Keratinocyte (primary cell): ENCODE results near the gene MDGA2. TPM values are rescaled to one million over a fixed set of nuclear protein-coding genes. Genes with fewer than 3 reads are reported as not detected.
"Not testable (repeated sequence)": the region's sequence is repeated elsewhere in the genome, so short reads cannot be mapped to it uniquely, and the experiment has no call there.

ENCODE experiments used
- DNase-seq: peaks from one replicate; pipeline ENCODE4 v3.0.0-alpha.2; 2011; ENCODE audit warnings: low read depth, missing footprints, low spot score
- FAIRE-seq: peaks from 2 replicates; lab custom pipeline; 2011; peaks lifted over from hg19 to GRCh38; lab: Jason Lieb, UNC
- H2AFZ ChIP-seq: 2 replicates; pipeline ENCODE4 v1.6.0; 2012; ENCODE audit warnings: low read length, control low read depth, inconsistent platforms; ENCODE audit not compliant: control insufficient read depth
- H3K27ac ChIP-seq: 2 replicates; pipeline ENCODE4 v1.5.1; 2011; ENCODE audit warnings: low read length; ENCODE audit not compliant: control insufficient read depth, insufficient read depth
- H3K27me3 ChIP-seq: 3 replicates; pipeline ENCODE4 v1.6.0; 2011; ENCODE audit warnings: low read length; ENCODE audit not compliant: control insufficient read depth, insufficient read depth; ENCODE audit errors: extremely low read depth
- H3K36me3 ChIP-seq, 2 experiments: 2 replicates in 1 of 2; 3 replicates in 1 of 2; pipeline ENCODE4 v1.5.1; 2011; ENCODE audit warnings: low read length in 2 of 2, mild to moderate bottlenecking in 1 of 2; ENCODE audit not compliant: control insufficient read depth in 2 of 2, insufficient read depth in 2 of 2; ENCODE audit errors: extremely low read depth in 1 of 2
- H3K4me1 ChIP-seq: 3 replicates; pipeline ENCODE4 v1.5.1; 2011; ENCODE audit warnings: low read length; ENCODE audit not compliant: control insufficient read depth, insufficient read depth; ENCODE audit errors: extremely low read depth
- H3K4me2 ChIP-seq: 3 replicates; pipeline ENCODE4 v1.6.0; 2011; ENCODE audit warnings: low read depth, low read length; ENCODE audit not compliant: control insufficient read depth, insufficient read depth; ENCODE audit errors: extremely low read depth
- H3K4me3 ChIP-seq, 3 experiments: fragments of 200-600 bp in 1 of 3; sonication (generic) in 1 of 3; 2 replicates in 2 of 3; 3 replicates in 1 of 3; pipeline ENCODE4 v1.5.1; 2011 to 2016; ENCODE audit warnings: low read length in 3 of 3, mild to moderate bottlenecking in 3 of 3, control low read depth in 2 of 3, inconsistent platforms in 1 of 3, low read depth in 1 of 3, mixed read lengths in 1 of 3, mixed run types in 1 of 3, moderate library complexity in 1 of 3; ENCODE audit not compliant: control insufficient read depth in 2 of 3, insufficient read depth in 2 of 3; ENCODE audit errors: extremely low read depth in 1 of 3
- H3K79me2 ChIP-seq: 2 replicates; pipeline ENCODE4 v1.6.0; 2012; ENCODE audit warnings: low read length; ENCODE audit not compliant: control insufficient read depth, insufficient read depth
- H3K9ac ChIP-seq: 3 replicates; pipeline ENCODE4 v1.6.0; 2011; ENCODE audit warnings: low read length; ENCODE audit not compliant: control insufficient read depth, insufficient read depth; ENCODE audit errors: extremely low read depth
- H3K9me1 ChIP-seq: 3 replicates; pipeline ENCODE4 v1.6.0; 2011; ENCODE audit warnings: low read length; ENCODE audit not compliant: control insufficient read depth, insufficient read depth; ENCODE audit errors: extremely low read depth
- H3K9me3 ChIP-seq: 2 replicates; pipeline ENCODE4 v1.5.1; 2012; ENCODE audit warnings: low read depth, low read length; ENCODE audit not compliant: control insufficient read depth
- H4K20me1 ChIP-seq: 3 replicates; pipeline ENCODE4 v1.6.0; 2011; ENCODE audit warnings: low read length; ENCODE audit not compliant: control insufficient read depth, insufficient read depth; ENCODE audit errors: extremely low read depth
- EZH2 ChIP-seq: IDR thresholded peaks from one replicate; pipeline ENCODE4 v1.6.1; 2012; ENCODE audit warnings: inconsistent platforms, mild to moderate bottlenecking, low read length, moderate library complexity
- dilution Hi-C: fragments of 300-500 bp; cut with MboI; formaldehyde crosslinking; loops from one replicate; pipeline ENCODE4 v1.7.0; 2020; ENCODE audit warnings: low sequenced_read_pairs; ENCODE audit not compliant: extremely low pct_ligation_motif_present
- polyA plus RNA-seq, 5 experiments: library from polyadenylated mRNA; depleted of rRNA in 3 of 5; stranded (reverse) in 3 of 5; stranded (forward) in 1 of 5; unstranded in 1 of 5; fragments of >200 nt; gene quantifications; 1 replicate in 1 of 5; 2 replicates in 3 of 5; 3 replicates in 1 of 5; pipeline versions ENCODE4 v1.2.1 to v1.2.3, GENCODE V29; 2011 to 2012; ENCODE audit warnings: missing spikeins in 2 of 5, low read depth in 1 of 5, low replicate concordance in 1 of 5
- TF ChIP-seq, protein P1 (sequence below), 3 experiments: IDR thresholded peaks in 1 of 3; conservative IDR thresholded peaks in 1 of 3; optimal IDR thresholded peaks in 1 of 3; 2 replicates in 2 of 3; 3 replicates in 1 of 3; pipeline versions ENCODE3 to v1.5.1; 2011; ENCODE audit warnings: low read length in 3 of 3, mild to moderate bottlenecking in 3 of 3, moderate library complexity in 2 of 3, control low read depth in 1 of 3, inconsistent platforms in 1 of 3; ENCODE audit not compliant: insufficient read depth in 2 of 3; ENCODE audit errors: extremely low read depth in 1 of 3

The MDGA2 gene
- polyA plus RNA-seq, 1 donor (not counting 4 experiments of a cell fraction or from before 2014, with no cell fraction given) = not detected

DNA sequence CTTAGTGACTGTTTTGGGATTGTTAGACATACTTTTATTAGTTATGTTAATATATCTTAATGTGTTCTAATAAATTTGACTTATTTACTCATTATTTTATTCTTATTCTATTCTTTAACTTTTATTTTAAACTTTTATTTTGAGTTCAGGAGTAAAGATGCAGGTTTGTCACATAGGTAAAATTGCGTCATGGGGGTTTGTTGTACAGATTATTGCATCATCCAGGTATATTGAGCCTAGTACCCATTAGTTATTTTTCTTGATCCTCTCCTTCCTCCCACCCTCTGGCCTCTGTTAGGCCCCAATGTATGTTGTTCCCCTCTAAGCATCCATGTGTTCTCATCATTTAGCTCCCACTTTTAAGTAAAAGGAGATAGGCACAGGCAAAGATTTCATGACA is 495.5 kb downstream of the MDGA2 start:
- dilution Hi-C loops = no loop called here
- no peak for FAIRE-seq
- Histone ChIP-seq H3K4me2 (no peak overlapping the region), H3K9me3 (no peaks in the 10 kb centered on the region), H3K4me1 (no peaks in the 10 kb centered on the region), H3K4me3 (no peak overlapping the region), H4K20me1 (no peaks in the 10 kb centered on the region), H3K79me2 (no peaks in the 10 kb centered on the region), H3K9ac (no peak overlapping the region), H3K27me3 (no peaks in the 10 kb centered on the region), H3K36me3 (no peaks in the 10 kb centered on the region), H3K27ac (no peak overlapping the region), H3K9me1 (no peaks in the 10 kb centered on the region), H2AFZ (no peak overlapping the region)
- no peak for DNase-seq
- no peak for TF ChIP-seq EZH2
- TF ChIP-seq, protein P1, sequence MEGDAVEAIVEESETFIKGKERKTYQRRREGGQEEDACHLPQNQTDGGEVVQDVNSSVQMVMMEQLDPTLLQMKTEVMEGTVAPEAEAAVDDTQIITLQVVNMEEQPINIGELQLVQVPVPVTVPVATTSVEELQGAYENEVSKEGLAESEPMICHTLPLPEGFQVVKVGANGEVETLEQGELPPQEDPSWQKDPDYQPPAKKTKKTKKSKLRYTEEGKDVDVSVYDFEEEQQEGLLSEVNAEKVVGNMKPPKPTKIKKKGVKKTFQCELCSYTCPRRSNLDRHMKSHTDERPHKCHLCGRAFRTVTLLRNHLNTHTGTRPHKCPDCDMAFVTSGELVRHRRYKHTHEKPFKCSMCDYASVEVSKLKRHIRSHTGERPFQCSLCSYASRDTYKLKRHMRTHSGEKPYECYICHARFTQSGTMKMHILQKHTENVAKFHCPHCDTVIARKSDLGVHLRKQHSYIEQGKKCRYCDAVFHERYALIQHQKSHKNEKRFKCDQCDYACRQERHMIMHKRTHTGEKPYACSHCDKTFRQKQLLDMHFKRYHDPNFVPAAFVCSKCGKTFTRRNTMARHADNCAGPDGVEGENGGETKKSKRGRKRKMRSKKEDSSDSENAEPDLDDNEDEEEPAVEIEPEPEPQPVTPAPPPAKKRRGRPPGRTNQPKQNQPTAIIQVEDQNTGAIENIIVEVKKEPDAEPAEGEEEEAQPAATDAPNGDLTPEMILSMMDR (optimal IDR thresholded peaks at IDR 0.05 in 1 of 3, IDR thresholded peaks at IDR 0.05 in 1 of 3, conservative IDR thresholded peaks at IDR 0.05 in 1 of 3; ENCODE audit: extremely low read depth in 1 of 3, insufficient read depth in 2 of 3, low read length in 3 of 3) = no peak

DNA sequence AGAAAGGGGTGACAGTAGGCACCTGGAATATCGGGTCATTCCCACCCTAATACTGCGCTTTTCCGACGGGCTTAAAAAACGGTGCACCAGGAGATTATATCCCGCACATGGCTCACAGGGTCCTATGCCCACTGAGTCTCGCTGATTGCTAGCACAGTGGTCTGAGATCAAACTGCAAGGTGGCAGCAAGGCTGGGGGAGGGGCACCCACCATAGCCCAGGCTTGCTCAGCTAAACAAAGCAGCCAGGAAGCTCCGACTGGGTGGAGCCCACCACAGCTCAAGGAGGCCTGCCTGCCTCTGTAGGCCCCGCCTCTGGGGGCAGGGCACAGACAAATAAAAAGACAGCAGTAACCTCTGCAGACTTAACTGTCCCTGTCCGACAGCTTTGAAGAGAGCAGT is 503.5 kb downstream of the MDGA2 start:
- DNase-seq, H3K4me2 ChIP-seq, H3K27ac ChIP-seq, H3K9ac ChIP-seq, H3K79me2 ChIP-seq, dilution Hi-C loops, H3K27me3 ChIP-seq, FAIRE-seq, H3K4me3 ChIP-seq, H2AFZ ChIP-seq, H3K4me1 ChIP-seq, H3K36me3 ChIP-seq, H3K9me1 ChIP-seq, H4K20me1 ChIP-seq, H3K9me3 ChIP-seq: not testable (repeated sequence)

DNA sequence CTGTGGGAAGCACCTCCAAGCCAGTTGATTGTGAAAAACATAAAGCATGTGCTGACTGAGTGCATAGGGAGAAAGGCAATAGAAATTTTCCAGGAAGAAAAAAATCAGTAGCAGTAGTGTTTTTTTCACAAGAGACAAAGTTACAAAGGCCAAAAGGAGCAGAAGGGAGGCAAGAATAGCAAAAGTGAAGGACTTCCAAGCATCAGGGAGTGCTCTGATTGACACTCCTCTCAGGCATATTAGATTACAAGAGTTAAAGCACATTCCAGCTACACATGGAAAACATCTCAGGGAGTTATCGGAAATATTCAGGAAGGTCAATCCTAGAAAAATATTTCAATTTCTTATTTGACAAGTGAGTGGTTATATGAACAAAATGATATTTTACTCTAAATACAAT is 508.0 kb downstream of the MDGA2 start:
- no peaks in the 10 kb centered on the region for H3K79me2 ChIP-seq

More for the DNA sequence above, 508.0 kb downstream of the MDGA2 start:
- H3K9me1 ChIP-seq = no peaks in the 10 kb centered on the region
- no peak overlapping the region for H3K9ac ChIP-seq
- no peaks in the 10 kb centered on the region for H3K36me3 ChIP-seq
- H3K9me3 ChIP-seq = peaks cover 3% of the 10 kb centered on the region
- no peak for FAIRE-seq
- no peaks in the 10 kb centered on the region for H3K27me3 ChIP-seq
- H2AFZ ChIP-seq = no peak overlapping the region
- no peak overlapping the region for H3K27ac ChIP-seq
- DNase-seq = no peak
- dilution Hi-C loops = no loop called here
- H3K4me3 ChIP-seq = no peak overlapping the region
- H3K4me1 ChIP-seq = no peaks in the 10 kb centered on the region
- H3K4me2 ChIP-seq = no peak overlapping the region
- no peak for TF ChIP-seq EZH2
- TF ChIP-seq, protein P1 (optimal IDR thresholded peaks at IDR 0.05 in 1 of 3, IDR thresholded peaks at IDR 0.05 in 1 of 3, conservative IDR thresholded peaks at IDR 0.05 in 1 of 3; ENCODE audit: extremely low read depth in 1 of 3, insufficient read depth in 2 of 3, low read length in 3 of 3) = no peak
- no peaks in the 10 kb centered on the region for H4K20me1 ChIP-seq
